Fibroblast of skin of right quadriceps (primary cell): ENCODE results near the gene ZC3H14.

Source experiments
- DNase-seq: peaks from one replicate; pipeline ENCODE4 v3.0.0-alpha.2; 2013

ZC3H14 gene

DNA sequence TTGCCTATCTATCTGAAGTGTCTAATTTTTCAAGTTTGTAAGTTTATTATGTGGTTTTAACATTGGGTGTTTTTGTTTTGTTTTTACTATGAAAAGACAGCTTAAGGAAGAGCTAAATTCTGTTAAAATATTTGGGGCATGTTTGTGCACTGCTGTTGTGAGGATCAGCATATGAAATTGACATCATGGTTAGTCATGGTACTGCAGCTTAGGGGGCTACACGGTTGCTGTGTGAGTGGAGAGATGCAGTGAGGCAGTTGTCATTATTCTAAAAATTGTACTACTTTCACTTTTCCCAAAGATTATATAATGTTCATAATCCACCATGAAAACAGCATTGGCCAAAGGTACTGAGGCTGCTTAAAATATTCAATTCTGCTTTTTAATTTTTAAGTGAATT lies 49.0 kb downstream of the ZC3H14 start:
- DNase-seq: no peak

DNA sequence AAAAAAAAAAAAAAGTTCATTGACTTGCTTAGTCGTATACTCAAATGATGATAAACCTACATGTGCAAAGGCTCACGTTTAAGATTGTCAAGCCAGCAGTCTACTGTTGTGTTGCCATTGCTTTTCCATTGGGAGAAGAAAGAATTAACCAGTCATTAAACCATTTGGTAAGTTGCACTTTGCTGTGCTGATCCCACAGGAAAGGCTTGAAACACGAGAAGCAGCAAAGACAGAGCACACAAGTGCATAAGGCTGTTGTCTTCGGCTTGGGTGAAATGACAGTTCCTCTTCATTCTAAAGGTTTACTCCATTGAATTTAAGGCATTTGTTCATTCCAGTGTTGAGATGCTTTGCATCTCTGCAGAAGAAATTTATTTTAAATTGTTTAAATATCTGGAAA lies 50.1 kb downstream of the ZC3H14 start:
- DNase-seq: no peak

DNA sequence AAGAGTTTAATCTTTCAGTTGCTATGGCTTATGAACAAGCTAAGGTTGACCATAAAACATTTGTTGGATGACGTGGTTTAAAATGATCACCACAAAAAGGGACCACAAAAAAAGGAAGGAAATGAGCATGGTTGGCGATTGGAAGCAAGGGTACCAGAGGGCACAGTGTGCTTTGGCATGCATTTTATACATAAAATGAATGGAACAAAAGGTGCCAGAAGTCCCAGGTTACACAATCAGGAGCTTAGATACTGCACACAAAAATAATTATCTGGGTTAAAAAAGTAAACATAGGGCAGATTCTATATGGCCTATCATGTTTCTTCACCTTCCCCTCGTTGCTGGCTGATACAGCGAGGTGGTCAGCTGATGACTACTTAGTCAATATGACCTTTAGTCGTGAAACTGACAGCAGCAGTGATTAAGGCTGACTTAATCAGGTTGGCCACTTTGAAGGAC lies 50.7 kb downstream of the ZC3H14 start:
- DNase-seq: peak; percentile 16

GRCh38 chr14:88614218-88614907 lies 51.5 kb downstream of the ZC3H14 start:
- DNase-seq: peak; percentile 79

DNA sequence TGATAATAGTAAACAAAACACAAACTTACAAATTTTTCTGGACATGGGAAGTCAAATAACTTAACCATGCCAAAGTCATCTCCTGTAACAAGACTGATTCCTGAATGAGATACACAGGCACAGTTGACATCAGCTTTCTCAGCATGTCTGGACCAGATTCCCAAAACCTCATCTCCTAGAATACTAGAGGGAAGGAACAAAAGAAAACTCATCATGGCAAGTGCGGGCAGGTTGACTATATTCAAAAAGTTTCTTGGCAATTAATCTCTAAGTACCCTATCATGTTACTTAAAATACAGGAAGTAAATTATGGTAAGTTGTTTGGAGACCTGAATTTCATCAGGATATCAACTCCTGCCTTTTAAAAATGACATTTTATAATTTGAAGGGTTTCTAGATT lies 53.9 kb downstream of the ZC3H14 start:
- no peak for DNase-seq

GRCh38 chr14:88617479-88617878 lies 54.6 kb downstream of the ZC3H14 start:
- no peak for DNase-seq

DNA sequence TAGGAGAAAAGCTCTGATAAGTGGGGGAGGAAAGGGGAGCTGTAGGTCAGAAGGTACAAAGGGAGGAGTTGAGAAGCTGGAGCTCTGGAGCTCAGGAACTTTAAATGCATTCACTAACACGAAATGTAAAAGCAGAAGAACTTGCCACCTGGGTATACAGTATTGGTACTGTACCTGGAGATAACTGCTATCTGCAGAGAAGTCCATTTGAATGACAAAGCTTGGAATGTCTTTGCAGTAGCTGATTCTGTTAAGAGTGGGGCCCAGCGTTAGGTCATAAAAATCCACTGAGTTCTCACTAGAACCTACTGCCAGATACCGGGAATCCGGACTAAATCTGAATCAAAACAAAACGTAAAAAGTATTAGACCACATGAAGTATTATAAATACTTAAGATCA lies 55.6 kb downstream of the ZC3H14 start:
- no peak for DNase-seq

GRCh38 chr14:88621100-88621499 lies 58.3 kb downstream of the ZC3H14 start:
- DNase-seq: no peak

- no peak for DNase-seq
These were observed 62.8 kb downstream of the ZC3H14 start for GRCh38 chr14:88625671-88626070.

DNA sequence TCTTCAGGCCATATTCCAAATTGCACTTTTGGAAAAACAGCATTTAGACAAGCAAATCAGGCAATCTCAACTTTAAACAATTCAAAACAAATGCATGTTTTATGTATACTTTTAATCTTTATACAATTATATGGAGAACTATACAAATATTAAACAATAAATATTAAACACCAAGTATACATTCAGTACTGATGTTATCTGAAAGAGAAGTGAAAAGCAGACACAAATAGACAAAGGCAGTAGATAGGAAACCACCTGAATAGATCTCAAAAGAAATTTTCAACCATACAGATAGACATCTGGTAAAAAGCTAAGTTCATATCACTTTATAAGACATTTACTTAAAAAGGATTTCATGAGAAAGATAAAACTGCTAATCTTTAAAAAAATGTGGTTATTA lies 65.2 kb downstream of the ZC3H14 start:
- DNase-seq: no peak

DNA sequence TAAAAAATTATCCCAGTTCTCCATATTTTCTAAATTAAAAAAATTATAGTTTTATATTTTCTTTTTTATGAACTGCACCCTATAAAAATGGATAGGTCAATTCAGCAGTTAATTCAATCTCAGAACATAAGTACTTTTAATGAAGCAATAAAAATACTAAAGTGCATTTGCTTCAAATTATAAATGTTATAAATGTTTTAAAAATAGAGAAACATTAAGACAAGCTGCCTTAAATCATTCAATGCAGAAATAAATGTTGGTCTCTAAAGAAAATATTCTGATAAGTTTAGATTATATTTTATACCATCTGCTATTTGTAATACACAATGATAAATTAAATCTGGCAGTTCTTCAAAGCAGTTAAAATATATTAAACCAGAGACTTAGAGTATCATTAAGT lies 65.6 kb downstream of the ZC3H14 start:
- no peak for DNase-seq

DNA sequence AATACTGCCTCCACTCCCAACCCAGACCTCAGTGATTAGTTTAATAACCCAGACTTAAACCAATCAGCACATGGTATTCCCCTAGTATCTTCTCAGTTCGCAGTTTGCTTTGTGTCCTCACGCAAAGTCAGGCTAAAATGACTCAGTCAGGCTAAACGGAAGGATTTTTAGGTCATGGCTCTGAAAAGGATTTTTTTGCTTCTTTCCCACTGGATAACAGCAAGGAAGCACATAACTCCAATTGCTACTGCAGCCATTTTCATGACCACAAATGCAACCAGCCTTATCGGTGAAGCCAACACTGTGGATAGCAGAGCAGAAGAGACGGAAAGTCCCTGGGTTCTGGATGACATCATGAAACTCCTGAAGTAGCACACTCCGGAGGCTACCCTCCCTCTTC lies 67.7 kb downstream of the ZC3H14 start:
- DNase-seq: peak; percentile 20

GRCh38 chr14:88631091-88631490 lies 68.3 kb downstream of the ZC3H14 start:
- DNase-seq: no peak

- no peak for DNase-seq
These were observed 69.7 kb downstream of the ZC3H14 start for GRCh38 chr14:88632512-88632911.

- DNase-seq: no peak
These were observed 76.4 kb downstream of the ZC3H14 start for GRCh38 chr14:88639221-88639620.

- peak; percentile 36 for DNase-seq
These were observed 97.2 kb downstream of the ZC3H14 start for GRCh38 chr14:88660056-88660455.

GRCh38 chr14:88667555-88668273 lies 104.9 kb downstream of the ZC3H14 start:
- DNase-seq: peak; percentile 71

GRCh38 chr14:88668448-88669116 lies 105.7 kb downstream of the ZC3H14 start:
- no peak for DNase-seq

DNA sequence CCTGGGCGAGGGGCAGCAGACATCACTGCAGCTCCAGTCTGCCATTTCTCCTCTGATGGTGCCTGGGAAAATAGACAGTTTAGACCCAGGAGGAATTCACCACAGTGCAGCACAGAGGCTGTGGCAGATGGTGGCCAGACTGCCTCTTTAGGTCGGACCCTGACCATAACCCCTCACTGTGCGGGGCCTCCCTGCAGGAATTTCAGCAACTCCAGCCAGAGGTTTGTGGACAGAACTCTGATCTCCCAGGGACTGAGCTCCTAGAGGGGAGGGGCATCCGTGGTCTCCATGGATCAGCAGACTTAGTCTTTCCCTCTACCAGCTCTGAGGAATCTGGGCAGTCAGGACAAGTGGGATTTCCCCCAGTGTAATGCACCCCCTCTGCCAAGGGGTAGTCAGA lies 106.5 kb downstream of the ZC3H14 start:
- DNase-seq: no peak
